WERI-Rb-1 (cell line): ENCODE data around the gene ANGPTL8.

Source experiments
- DNase-seq: peaks from one replicate; pipeline ENCODE4 v3.0.0-alpha.2; 2020
- H3K27ac ChIP-seq: fragments of 250-450 bp; sonication (Bioruptor Pico); 2 replicates; pipeline ENCODE4 v1.5.1; 2020; ENCODE audit warnings: mild to moderate bottlenecking, moderate library complexity
- H3K27me3 ChIP-seq: fragments of 250-450 bp; sonication (Bioruptor Pico); 2 replicates; pipeline ENCODE4 v1.5.1; 2021; ENCODE audit warnings: mild to moderate bottlenecking, low read depth, moderate library complexity; ENCODE audit not compliant: insufficient read depth, severe bottlenecking
- H3K36me3 ChIP-seq: fragments of 250-450 bp; sonication (Bioruptor Pico); 2 replicates; pipeline ENCODE4 v1.5.1; 2020; ENCODE audit warnings: mild to moderate bottlenecking, moderate library complexity
- H3K4me3 ChIP-seq: 2 replicates; pipeline ENCODE4 v1.5.1; 2011; ENCODE audit warnings: low read depth, mild to moderate bottlenecking, control low read depth, low read length
- H3K9me3 ChIP-seq: fragments of 250-450 bp; sonication (Bioruptor Pico); 2 replicates; pipeline ENCODE4 v1.5.1; 2021; ENCODE audit warnings: mild to moderate bottlenecking, moderate library complexity; ENCODE audit not compliant: severe bottlenecking
- CTCF ChIP-seq: IDR thresholded peaks from 2 replicates; pipeline ENCODE4 v1.5.1; 2011; ENCODE audit warnings: low read depth, mild to moderate bottlenecking, control low read depth, inconsistent platforms, low read length

ANGPTL8 gene

GRCh38 chr19:11247391-11247790 lies 8.0 kb downstream of the ANGPTL8 start:
- Histone ChIP-seq H3K27me3 (no peaks in the 10 kb centered on the region), H3K9me3 (no peaks in the 10 kb centered on the region), H3K36me3 (peaks cover 19% of the 10 kb centered on the region), H3K4me3 (no peak overlapping the region), H3K27ac (no peak overlapping the region)
- no peak for DNase-seq
- TF ChIP-seq CTCF, result no peak

GRCh38 chr19:11247934-11248333 lies 8.5 kb downstream of the ANGPTL8 start:
- no peak for DNase-seq
- Histone ChIP-seq H3K4me3 (no peak overlapping the region), H3K27me3 (no peaks in the 10 kb centered on the region), H3K27ac (no peak overlapping the region), H3K36me3 (peaks cover 19% of the 10 kb centered on the region), H3K9me3 (no peaks in the 10 kb centered on the region)
- TF ChIP-seq CTCF, result no peak

GRCh38 chr19:11248852-11249251 lies 9.4 kb downstream of the ANGPTL8 start:
- Histone ChIP-seq H3K4me3 (no peak overlapping the region), H3K9me3 (no peaks in the 10 kb centered on the region), H3K27ac (no peak overlapping the region), H3K36me3 (peaks cover 19% of the 10 kb centered on the region), H3K27me3 (no peaks in the 10 kb centered on the region)
- no peak for DNase-seq
- TF ChIP-seq CTCF, result no peak

- no peak for DNase-seq
- peaks cover 19% of the 10 kb centered on the region for H3K36me3 ChIP-seq
- no peak overlapping the region for H3K4me3 ChIP-seq
- no peaks in the 10 kb centered on the region for H3K9me3 ChIP-seq
- H3K27ac ChIP-seq, result no peak overlapping the region
- no peaks in the 10 kb centered on the region for H3K27me3 ChIP-seq
- no peak for TF ChIP-seq CTCF
These were observed 11.8 kb downstream of the ANGPTL8 start for GRCh38 chr19:11251217-11251616.

- no peak overlapping the region for H3K4me3 ChIP-seq
- H3K27ac ChIP-seq, result no peak overlapping the region
- H3K9me3 ChIP-seq, result no peaks in the 10 kb centered on the region
- H3K27me3 ChIP-seq, result no peaks in the 10 kb centered on the region
- DNase-seq, result no peak
- no peak for TF ChIP-seq CTCF
- H3K36me3 ChIP-seq, result peaks cover 19% of the 10 kb centered on the region
These were observed 12.4 kb downstream of the ANGPTL8 start for GRCh38 chr19:11251650-11252314.
